Stimulated activated CD8-positive, alpha-beta memory T cell treated with anti-CD3 and anti-CD28 coated beads, Interleukin-2, amount 100 ng/mL, for 1 hour (primary cell): ENCODE data around the gene SNCA.

Experiments
- DNase-seq, 2 donors: peaks; one replicate each; pipeline ENCODE4 v3.0.0-alpha.2; 2020; ENCODE audit warnings: low read depth in 2 of 2

Gene SNCA

DNA sequence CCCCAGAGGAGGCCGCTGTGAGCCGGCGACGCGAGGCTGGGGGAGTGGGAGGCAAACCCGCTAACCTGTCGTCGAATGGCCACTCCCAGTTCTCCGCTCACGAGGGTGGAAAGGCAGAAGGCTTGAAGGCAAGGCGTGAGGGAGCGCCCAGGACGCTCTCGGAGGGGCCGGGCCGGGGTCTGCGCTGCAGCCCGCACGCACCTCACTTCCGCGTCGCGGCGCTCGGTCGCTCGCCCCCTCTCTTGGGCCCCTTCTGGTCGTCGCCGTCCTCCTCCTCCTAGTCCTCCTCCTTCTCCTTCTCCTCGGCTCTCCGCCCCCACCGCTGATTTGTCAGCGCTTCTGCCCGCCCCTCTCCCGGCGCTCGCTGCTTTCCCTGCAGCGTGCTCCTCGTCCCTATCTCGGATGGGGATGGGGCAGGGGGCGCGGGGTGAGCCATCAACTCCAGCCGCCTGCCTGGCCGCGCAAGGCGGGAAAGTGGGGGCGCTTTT, at the start of gene SNCA:
Gene SNCA, minus strand, starts transcription at position 265 of the 488 bp plus-strand sequence. CDS start 1,494 bp downstream, outside the sequence.
- no peak for DNase-seq

DNA sequence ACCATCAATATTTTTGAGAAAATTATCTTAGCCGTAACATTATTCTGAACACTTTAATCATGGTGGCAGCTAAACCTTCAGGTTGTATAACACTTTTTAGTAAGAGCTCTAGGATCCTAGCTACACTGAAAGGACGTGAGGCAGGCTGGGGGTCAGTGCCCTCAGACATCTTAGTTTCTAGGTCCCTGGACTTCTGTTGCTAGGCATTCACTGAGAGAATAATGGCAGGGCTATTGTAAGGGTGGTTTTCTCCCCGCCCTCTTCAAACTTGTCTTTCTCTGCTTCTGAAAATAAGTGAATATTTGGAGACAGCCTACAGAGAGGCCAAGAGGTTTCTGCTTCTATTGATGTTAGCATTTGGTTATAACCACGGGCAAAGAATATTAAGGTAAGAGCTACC, 42.3 kb upstream of the SNCA start:
- no peak for DNase-seq

DNA sequence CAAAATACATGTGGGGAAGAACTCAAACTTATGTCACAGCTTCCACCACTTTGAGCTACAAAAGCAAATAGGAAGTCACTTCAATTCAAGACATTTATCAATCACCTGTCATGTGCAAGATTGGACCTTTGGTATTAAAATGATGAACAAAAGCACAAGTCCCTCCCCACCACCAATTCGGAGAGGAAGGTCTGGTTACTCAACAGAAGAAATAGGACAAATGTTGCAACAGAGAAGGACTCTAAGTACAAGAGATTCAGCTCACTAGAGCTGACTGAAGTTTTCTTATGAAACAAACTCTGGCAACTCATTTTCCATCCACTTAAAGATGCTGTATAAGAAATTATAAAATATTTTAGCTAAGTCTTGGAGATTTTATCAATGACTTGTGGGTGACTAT, 41.6 kb upstream of the SNCA start:
- no peak for DNase-seq

DNA sequence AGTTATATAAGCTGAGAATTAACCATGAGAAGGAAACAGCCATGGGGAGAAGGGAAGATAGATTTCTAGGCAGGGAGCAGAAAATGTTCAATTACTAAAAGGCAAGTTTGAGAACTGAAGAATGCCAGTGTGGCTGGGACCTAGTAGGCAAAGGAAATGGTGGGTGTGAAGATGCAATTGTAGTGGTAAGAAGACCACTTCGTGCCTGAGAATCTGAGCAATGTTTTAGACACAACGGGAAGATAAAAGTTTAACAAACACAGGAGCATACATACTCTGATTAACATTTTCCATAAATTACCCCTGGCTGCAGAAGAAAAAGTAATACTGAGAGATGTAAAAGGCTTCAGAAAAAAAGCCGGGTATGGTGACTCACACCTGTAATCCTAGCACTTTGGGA, 39.6 kb upstream of the SNCA start:
- no peak for DNase-seq

DNA sequence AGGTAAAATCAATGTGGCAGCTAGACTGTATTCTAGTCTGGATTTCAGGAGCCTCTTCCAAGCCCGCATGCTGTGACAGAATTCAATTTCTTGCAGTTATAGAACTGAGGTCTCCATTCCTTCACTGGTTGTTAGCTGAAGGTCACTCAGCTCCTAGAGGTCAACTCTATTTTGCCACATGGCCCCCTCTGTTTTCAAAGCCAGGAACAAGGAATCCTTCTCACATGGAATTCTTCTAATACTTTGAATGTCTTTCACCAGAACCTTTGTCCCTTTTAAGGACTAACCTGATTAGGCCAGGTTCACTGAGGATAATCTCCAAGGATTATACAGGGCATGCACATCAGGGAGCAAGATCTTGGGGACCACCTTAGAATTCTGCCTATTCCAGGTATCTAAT, 34.2 kb upstream of the SNCA start:
- DNase-seq, result no peak

DNA sequence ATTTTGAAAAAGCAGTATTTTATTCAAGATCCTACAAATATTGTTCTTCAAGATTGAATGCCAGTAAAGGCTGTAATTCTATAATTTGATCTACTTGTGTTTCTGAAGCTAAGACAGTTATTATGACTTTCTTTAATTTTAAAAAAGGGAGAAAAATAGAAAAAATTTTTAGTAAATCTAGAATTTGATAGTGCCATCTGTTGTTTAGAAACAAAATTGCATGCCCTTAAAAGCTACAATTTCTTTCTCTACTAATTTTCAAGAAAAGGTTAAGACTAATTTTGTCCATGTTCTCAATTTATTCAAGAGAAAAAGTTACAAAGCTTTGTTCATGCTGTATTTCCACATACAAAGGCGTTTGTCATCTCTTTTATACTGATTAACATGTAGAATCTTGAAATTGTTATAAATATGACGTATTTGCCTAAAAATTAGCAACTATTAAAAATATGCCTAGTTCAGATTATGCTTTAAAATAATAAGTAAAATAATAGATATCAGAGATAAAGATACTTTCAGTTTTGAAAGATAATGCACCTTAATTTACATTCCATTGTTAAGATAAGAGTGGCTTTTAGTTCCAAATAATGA, 32.1 kb upstream of the SNCA start:
- DNase-seq, result no peak

DNA sequence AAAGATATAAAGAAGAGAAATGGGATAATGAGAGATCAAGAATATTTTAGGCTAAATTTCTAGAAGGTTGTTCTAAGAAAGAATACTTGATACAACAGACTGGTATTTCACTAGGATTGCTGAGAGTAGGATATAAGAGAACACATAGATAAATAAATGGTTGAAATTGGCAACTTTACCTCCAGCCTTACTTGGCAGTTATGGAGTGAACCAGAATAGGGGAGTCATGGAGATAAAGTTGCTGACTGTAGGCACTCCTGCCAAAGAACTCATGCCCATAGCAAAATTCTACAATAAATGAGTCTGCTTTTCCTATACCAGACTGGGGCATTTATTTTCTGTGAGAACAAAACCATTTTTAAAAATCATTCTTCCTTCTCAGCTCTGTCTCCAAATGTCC, 31.3 kb upstream of the SNCA start:
- no peak for DNase-seq

DNA sequence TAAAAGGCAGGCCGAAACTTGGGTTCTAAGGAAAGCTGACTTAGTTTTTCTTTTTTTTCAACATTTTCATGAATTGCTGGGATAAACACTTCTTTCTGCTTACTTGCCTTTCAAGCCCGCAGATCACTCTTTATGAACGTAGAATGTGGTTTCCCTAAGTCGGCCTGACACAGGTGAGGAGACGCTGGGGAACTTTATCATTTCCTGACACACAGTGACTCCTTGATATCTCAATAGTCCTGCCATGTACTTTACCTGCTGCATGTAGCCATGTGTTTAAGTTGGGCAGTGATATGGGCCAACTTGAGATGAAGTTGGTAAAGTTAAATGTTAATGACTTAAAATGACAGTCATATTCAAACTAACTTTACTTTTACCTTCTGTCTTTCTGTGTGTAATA, 26.6 kb upstream of the SNCA start:
- DNase-seq, result no peak

DNA sequence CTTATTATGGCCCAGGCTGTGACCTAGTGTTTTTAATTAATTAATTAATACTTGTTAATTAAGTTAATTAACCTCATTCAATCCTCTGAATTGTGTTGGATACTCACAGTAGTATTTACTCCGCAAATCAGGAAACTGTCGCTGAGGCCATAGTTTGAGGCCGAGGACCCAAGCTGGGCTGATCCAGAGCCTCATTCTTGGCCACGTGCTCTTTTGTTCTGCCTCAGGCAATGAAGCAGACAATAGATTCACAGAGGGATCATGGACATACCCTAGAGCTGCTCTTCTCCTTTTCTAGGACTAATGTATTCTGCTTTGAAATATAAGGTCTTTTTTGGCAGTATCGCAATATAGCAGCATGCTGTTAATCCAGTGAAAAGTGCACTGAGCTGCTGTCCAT, 24.0 kb upstream of the SNCA start:
- DNase-seq, result no peak

DNA sequence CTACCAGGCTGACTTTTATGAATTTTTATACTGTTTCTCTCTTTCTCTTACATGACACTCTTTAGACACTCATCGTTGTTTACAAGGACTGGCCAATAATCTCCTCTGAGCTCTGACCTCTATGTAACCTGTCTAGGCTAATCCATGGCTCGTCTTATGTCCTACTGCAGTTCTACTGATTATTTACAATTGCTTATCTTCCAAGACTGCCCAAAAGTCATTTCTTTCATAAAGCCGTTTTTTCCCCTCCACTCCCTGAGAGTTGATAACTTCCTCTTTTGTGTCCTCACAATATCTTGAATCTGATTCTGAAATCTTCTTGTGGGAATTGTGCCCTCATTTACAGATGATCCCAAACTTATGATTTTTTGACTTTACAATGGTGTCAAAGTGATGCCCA, 18.3 kb upstream of the SNCA start:
- no peak for DNase-seq

DNA sequence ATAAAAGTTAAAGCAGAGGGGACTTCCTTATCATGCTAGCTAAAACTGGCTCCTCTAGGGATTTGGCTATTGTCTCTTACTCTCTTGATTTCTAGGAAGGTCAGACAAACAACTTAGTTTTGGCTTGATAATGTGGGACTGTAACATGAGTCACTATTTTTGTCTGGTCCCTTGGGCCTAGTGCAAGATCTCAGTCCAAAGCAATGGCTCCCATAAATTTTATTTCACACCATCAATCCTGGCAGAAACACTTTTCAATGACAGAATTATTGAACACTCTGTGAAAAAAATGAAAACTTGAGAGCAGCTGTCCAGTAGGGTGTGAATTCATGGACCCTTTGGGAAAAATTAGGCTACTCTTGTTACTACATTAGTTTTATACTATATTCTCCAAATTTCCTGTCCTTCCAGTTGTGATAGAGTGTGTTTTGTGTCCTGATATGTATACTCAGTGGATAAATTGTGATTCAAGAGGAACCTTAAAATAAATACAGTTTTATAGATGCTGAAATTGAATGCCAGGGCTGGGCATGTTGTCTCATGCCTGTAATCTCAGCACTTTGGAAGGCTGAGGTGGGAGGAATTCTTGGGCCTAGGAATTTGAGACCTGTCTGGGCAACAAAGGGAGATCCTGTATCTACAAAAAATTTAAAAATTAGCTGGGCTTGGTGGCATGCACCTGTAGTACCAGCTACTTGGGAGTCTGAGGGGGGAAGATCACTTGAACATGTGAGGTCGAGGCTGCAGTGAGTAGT, 10.8 kb upstream of the SNCA start:
- DNase-seq, result no peak

DNA sequence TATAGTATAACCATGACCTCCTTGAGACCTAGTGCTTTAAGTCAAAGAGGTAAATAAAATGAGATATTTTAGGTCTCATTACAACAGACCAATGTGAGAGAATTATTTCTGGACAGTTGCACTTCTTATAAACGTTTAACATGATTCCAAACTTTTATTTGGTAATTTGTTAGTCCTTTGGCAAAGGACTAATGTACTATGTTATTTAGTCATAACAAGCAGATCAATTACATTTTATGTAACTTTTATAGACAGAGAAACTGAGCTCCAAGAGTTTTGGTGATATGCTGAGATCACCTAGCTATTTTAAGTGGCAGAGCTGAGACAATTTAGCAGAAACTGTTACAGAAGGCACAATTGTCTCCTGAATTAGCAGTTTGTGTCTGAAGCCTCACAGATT, 2.6 kb upstream of the SNCA start:
- DNase-seq, result no peak

DNA sequence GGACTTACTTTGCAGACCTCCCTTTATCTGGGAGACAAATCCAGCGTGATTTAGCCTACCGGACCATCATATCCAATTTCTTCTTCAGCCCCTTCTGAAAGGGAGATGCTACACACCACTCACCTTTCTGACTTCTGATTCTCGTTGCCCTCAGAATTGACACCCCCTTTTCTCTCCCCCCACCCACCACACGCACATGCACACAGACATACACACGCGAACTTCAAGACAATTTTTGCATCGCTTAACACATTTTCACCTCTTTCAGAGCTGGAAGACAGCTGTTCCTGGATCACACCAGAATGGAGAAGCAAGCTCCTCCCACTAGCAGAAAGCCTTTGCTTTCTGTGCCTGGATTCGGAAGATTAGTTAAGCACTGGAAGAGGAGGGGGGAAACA, 1.0 kb upstream of the SNCA start:
- DNase-seq, result no peak

DNA sequence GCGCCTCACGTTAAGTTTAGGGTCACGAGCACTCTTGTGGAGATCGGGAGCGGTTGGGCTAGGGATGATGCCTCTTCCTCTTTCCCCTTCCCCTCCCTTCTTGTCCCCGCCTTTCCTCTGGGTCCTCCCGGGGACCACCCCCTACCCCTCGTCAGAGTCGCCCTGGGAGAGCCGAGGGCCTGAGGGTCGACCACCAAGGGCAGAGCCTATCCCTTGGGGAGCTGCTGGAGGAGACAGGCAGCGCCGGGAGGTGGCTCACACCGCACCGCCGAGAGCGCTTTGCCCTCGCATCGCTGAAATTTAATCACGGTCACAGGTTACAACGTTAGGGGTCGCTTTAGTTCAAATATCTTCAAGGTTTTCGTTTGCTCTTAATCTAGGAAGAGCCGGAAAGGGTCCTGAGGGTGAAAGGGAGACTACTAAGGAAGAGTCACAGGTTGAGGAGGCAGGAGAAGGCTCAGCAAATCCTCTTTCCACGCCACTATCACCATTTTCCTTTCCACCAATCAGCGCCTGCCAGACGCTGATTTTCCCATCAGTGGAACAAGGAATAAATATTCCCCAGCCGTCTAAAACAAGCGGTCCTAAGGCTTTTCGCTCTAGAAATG, 528 bp upstream of the SNCA start:
- no peak for DNase-seq

DNA sequence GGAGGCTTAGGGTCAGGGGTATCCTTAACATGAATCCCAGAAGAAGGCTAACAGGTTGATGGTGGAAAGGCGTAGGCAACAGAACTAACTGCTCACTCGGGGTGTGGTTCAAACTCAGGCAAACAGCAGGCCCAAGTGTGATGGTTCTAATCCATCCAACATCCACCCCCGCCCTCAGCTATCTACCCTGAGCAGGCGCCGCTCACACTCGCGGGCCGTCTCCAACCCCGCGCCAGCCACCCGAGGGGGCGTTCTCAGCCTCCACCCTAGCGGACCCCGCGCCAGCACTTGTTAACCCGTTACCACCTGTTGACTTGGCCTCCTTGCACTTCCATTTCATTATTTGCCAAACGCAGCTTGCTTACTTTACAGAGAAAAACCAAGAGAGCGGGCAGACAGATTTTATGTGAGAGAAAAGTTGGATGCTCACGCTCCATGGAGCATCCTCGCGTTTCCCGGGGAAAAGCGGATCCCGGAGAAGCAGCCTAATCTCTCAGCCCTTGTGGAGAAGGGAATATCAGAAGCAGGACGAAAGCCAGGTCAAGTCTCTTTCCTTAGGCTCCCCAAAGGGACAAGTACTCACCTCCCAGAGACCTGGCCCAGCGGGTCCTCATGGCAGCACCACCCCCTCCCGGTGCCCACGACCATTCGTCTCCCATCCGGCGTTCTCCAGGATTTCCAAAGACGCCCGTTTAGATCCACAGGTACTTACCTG, 773 bp downstream of the SNCA start:
- no peak for DNase-seq

DNA sequence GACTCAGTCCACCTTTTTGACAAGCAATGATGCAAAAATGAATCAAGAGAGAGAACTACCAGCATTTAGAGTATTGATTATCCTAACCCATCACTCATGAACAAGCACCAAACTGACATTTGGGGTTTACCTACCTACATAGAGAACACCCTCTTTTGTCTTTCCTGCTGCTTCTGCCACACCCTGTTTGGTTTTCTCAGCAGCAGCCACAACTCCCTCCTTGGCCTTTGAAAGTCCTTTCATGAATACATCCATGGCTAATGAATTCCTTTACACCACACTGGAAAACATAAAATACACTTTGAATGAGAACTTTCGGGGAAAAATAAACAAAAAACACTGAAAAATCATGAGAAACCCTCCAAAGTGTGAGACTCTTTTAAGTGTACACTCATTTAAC, 1.5 kb downstream of the SNCA start:
- no peak for DNase-seq

DNA sequence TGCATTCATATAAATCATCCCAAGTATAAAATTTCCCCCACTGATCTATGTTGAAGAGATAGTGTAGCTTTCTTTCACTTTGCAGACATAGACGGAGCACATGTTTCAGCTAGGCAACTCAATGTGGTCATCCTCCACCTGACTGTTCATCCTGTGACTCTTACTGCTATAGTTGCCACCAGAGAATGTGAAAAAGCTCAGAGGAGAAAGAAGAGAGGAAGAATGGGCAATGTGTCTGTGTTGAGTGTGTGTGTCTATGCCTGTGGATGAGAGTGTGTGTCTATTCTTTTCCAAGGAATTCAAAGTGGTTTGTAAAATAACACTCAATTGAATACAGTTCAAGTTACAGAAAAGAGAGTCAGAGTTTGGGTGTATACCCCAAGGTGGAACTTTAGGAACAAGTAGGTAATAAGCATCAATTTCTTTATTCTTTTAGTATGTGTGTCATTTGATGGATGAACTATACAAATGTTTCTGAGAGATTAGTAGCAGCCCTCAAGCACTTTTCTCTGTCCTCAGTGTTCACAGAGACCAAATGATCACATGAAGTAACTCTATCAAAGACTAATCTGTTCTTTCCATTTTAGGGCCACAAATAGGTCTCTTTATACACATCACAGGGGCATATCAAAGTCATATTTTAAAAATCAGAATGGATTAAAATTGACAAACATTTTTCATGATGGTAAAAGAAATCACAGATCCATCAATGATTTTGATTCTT, 2.3 kb downstream of the SNCA start:
- no peak for DNase-seq

DNA sequence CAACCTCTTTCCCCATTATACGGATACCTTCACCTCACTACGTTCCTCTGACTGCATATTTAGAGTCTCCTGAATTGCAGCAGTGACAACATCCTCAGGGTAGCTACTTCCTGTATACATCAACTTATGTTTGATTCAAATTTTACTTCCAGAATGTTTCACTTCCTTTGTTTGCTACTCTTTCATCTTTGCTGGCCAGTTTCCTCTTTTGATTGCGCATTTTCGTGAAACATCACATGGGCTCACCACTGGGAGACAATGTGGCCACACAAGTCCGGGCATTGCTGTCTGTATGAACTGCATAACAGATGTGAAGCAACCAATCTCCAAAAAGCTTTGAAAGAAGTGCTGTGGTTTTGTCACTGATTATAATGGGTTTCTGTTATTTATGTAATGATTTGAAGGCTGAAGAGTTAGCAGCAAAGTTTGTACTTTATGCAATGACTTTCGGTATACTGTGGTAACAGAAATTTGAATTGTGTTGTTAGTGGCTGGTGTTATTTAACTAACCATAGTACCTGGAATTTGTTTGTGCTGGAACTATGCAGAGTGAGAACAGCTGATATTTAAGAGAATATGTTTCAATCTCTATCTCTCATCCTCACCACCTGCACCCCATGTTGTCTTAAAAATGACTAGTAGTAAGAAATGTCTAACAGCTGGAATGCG, 7.4 kb downstream of the SNCA start:
- no peak for DNase-seq

DNA sequence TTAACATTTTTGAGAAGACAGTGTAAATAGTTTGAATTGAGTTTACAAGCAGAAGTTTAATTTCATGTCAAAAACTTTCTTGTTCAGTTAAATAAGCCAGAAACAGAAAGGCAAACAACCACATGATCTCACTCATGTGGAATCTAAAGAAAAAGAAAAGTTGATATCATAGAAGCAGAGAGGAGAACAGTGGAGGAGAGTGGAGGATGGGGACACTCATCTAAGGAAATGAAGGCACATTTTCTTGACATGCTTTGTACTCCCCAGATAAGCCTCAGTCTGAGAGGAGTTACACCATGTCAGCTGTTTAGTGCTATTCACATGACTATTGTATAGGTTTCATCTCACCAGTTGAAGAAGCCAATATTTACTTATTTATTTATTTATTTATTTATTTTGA, 13.5 kb downstream of the SNCA start:
- no peak for DNase-seq

DNA sequence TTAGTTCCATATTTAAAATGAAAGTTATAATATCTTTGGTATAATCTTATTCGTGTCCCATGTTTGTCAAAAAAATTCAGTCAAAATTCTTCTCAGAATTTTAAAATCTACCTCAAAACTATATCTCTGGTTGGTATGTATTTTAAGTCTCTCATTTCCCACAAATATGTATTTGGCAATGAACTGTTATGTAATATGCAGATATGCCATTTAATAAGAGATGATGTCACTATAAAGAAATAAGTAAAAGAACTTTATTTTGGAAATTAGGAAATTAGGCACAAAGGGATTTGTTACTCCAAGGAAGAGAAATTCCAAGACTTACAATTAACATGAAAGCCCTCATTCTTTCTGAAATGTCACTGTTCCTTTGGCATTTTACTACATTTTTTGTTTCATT, 15.3 kb downstream of the SNCA start:
- DNase-seq, result no peak

DNA sequence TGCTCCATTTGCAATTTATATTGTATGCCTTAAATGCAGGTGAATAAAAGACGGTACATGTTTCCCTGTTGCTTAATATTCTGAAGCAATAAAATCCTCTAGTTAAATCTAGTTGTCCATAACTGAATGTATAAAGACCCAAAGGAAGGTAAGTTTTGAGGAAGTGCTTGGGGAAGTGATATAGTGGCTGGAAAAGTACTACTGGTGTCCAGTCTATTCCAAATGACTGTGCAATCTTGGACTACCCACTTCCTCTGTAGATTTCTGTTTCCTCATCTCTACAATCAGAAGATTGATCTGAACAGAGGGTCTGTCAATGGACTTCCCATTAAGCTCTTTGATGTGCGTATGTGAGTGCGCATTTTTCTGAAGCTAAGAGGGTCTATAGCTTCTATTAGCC, 17.0 kb downstream of the SNCA start:
- DNase-seq, result no peak
